PFSK-1 (cell line): ENCODE results near the gene POMGNT1.

Experiments used
- POLR2AphosphoS5 ChIP-seq: IDR thresholded peaks from 2 replicates; pipeline ENCODE4 v1.6.1; 2012; ENCODE audit warnings: low read depth, mild to moderate bottlenecking, control low read depth, low read length, moderate library complexity
- SIN3A ChIP-seq: IDR thresholded peaks from 2 replicates; pipeline ENCODE4 v1.6.1; 2012; ENCODE audit warnings: mild to moderate bottlenecking, low read length, moderate library complexity, borderline replicate concordance; ENCODE audit not compliant: insufficient read depth

- no peak for TF ChIP-seq POLR2AphosphoS5
- no peak for TF ChIP-seq SIN3A
Measured at GRCh38 chr1:46204406-46204742, 6.1 kb upstream of the POMGNT1 start.
